LoVo (cell line): ENCODE results near the gene KCTD15.
"Not testable (repeated sequence)": the region's sequence is repeated elsewhere in the genome, so short reads cannot be mapped to it uniquely, and the experiment has no call there.

Experiments used
- DNase-seq: peaks from one replicate; pipeline ENCODE4 v3.0.0-alpha.2; 2016; ENCODE audit warnings: low spot score

The KCTD15 gene

DNA sequence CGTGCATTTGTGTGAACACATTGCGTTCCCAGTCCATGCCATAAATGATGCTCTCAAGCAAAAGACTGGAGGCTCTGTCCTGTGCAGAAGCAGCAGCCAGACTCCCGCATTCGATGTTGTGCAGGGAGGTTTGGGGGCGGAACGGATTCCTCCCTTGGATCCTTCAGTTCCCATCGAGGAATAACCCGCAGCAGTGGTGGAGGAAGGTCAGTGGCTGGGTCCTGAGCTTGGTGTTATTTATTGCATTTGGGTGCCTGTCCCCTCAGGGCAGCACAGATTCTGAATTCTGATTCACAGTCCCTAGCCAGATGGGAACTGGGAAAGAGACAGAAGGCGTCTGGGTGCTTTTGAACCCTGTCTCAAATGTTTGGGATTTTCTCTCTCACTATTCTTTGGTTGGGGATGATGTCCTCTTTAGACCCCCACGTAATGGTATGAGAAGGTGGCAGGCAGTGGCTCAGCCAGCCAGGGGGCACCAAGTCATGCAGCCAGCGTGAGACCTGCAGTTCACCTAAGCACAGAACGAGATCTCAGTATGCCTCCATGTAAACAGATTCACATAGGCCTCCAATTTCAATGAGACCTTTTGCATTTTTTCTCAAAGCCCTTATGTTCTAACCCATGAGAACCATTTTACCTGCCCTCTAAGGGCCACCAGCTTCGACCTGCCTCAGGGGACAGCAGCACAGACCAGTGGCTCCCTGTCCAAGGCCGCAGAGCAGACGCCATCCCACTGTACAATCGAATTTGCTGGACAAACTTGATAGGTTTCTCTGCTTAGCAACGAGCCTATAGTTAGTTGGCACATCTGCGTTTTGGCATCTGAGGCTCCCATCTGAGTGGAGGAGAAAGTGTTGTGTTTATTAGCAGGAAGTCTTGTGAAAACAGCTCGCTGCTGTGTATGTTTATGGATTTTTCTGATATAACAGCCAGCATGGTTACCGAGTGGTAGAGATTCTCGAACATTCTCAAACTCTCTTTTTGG is 17.8 kb downstream of the KCTD15 start:
- DNase-seq: no peak

- no peak for DNase-seq
Observed at GRCh38 chr19:33815380-33816340, 19.0 kb downstream of the KCTD15 start.

DNA sequence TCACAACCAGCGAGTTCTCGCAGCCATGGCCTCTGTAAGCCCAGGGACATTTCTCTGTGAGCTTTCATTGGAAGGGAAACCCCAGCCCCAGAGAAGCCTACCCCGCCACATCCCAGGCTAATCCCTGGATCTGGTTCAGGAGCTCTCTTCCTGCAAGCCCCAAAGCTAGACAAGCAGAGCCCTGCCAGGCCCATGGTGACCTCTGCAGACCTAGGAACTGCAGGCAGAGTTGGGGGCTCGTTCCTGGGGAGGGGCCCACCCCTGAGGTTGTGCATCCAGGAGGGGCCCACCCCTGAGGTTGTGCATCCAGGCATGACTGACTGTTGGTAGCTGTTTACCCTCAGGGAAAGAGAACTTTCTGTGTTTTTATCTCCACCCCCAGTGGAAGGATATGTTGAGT is 21.7 kb downstream of the KCTD15 start:
- DNase-seq: no peak

DNA sequence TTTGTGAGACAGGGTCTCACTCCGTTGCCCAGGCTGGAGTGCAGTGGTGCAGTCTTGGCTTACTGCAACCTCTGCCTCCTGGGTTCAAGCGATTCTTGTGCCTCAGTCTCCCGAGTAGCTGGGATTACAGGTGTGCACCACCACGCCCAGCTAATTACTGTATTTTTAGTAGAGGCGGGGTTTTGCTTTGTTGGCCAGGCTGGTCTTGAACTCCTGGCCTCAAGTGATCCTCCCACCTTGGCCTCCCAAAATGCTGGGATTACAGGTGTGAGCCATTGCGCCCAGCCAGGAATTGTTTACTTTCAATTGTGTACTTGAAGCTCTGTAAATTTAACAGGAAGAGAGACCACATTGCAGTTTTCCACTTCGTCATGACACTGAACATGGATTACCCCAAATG is 22.4 kb downstream of the KCTD15 start:
- not testable (repeated sequence) for DNase-seq

DNA sequence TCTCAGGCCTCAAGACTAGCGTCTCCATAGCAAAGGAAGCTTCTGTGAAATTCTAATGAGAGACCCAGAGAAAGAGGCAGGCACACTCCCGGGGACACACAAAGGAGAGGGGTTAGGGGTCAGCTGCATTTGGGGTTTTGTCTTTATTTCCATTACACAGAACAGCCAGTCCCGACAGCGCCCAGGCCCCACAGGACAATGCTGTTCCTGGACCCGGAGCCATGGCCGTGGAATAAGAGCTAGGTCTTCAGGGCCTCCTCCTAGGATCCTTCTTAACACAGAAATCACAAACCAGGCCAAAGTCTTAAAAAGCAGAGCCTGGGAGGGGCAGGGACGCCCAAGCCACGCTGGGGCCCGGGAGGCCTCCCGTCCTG is 22.8 kb downstream of the KCTD15 start:
- no peak for DNase-seq

- peak; percentile 86 for DNase-seq
Observed at GRCh38 chr19:33819880-33820781, 23.5 kb downstream of the KCTD15 start.

DNA sequence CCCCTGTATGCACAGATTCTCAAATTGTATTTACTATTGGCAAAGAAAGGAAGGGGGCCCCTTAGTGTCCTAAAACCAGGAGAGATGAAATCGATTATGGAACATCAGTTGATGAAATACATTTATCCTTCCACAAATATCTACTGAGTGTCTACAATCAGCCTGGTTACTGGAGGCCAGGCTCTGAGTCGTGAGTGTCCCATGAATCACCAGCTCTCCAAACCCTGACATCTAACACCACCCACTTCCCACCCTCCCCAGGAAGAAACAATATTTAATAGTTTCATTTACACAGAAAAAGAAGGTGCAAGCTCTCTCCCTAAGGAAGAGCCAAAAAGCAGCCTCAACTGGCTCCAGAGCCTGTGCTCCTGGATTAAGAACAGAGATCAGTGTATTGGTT is 25.2 kb downstream of the KCTD15 start:
- no peak for DNase-seq

DNA sequence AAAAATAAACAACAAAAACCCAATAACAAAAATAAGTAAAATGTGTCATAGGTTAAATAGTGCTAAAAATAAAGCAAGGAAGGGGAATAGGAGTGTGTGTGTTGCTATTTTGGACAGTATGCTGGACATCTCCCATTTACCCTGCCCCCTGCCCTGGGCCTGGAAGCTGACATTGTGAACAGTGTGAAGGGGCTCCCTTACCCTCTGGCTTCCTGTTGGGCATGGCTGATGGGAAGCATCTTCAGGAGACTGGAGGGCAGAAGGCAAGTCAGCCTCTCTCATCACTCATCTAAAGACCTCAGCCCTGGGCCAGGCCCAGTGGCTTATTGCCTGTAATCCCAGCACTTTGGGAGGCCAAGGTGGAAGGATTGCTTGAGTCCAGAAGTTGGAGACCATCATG is 26.7 kb downstream of the KCTD15 start:
- DNase-seq: no peak

DNA sequence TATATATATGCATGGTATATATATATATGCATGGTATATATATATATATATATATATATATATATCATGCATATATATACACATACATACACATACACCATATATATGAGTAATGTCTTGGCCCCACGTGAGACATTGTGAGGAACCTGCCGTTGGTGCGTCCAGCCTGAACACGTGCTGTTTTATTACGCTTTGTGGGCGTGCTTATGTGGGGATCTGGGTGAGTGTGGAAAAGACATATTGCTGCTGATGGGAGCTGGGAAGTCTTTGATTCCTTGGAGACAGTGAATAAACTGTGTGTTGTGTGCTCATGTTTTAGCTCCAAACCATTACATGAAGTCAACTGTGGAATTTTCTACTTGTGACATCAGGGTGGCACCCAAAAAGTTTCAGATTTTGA is 28.9 kb downstream of the KCTD15 start:
- no peak for DNase-seq

GRCh38 chr19:33826521-33826920 is 29.9 kb downstream of the KCTD15 start:
- DNase-seq: no peak

GRCh38 chr19:33828266-33829075 is 31.8 kb downstream of the KCTD15 start:
- no peak for DNase-seq

GRCh38 chr19:33830264-33830663 is 33.6 kb downstream of the KCTD15 start:
- DNase-seq: no peak

DNA sequence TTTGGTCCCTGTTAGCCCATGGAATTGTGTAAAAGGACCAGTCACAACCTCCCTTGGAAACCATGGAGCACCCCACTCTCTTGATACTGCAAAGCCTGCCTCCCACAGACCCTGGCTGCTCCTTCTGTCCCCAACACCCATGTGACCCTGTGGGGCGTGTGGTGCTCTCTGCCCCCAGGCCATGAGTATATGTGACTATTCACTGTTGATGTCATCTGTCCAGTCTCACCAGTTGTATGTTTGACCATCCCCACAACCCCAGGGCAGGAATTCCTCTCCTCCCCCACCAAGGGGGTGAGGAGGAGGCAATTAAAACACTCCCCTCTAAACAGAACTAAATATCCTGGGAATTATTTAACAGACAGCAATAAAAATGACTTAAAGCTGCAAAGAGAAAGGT is 35.2 kb downstream of the KCTD15 start:
- no peak for DNase-seq

DNA sequence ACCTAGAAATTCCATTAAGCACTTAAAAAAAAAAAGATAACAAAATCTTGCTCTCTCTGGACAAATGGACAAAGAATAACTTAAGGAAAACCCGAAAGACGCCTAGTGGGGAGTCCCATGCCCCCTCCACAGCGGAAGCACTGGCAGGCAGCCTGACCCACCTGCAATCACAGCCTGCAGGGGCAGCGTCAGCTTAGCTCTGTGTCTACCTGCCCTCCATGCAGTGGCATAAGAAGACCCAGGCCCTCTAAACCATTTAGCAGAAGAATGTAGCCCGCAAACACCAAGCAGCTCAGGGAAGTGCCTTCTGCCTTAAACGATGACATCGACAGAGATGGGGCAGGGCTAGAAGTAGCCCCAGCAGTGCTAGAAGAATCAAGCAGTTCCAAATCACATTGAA is 36.0 kb downstream of the KCTD15 start:
- no peak for DNase-seq

DNA sequence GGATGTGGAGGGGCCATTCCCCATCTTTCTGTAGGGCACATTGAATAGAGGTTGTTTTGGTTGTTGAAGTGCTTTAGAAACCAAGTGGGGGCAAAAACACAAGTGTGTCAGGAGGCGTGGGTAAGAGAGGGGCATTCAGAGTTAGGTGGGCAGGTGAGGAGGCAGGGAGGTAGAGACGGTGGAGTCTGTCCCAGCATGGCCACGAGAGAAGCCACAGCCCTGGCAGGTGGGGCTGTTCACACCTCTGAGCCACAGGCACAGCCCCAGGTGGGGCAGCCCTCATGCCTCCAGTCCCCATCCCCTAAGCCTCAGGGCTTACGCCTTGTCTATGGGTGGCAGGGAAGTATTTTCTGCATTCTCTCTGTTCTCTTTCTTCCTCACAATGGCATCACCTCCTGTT is 43.7 kb downstream of the KCTD15 start:
- DNase-seq: no peak

- DNase-seq: no peak
Observed at GRCh38 chr19:33840783-33841182, 44.1 kb downstream of the KCTD15 start.

DNA sequence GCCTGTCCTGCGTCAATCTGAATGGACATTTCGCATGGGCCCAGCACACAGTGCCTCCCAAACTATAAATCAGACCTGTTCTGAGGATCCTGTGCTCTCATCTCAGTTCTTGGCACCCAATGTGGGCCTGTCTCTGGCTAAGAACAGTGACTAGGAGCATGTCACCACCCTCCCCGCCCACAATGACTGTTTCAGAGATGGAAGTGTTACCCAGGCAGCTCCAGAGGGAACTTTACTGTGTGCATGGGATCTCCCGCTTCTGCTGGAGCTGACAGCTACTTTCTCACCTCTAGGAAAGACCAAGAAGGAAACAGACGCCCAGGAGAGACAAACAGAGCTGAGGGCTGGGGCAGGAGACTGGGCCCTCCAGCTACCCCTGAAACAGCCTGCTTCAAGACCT is 45.0 kb downstream of the KCTD15 start:
- DNase-seq: no peak

DNA sequence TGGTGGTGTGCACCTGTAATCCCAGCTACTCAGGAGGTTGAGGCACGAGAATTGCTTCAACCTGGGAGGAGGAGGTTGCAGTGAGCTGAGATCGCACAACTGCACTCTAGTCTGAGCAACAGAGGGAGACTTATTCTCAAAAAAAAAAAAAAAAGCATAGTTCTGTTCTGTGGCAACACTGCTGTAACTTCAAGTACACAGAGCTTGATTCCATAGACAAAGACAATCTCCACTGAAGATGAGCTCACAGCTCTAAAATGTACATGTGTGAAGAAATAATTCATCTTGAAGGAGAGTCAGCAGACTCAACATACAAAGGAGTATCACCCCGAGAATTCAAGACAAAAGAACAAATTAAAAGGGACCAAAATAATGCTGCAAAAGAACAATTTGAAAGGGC is 47.8 kb downstream of the KCTD15 start:
- no peak for DNase-seq

GRCh38 chr19:33845498-33845897 is 48.8 kb downstream of the KCTD15 start:
- DNase-seq: no peak

GRCh38 chr19:33849551-33850147 is 53.0 kb downstream of the KCTD15 start:
- DNase-seq: no peak

GRCh38 chr19:33859016-33859415 is 62.3 kb downstream of the KCTD15 start:
- no peak for DNase-seq
